ENCODE measurements around the gene MUSTN1.

The MUSTN1 gene

DNA sequence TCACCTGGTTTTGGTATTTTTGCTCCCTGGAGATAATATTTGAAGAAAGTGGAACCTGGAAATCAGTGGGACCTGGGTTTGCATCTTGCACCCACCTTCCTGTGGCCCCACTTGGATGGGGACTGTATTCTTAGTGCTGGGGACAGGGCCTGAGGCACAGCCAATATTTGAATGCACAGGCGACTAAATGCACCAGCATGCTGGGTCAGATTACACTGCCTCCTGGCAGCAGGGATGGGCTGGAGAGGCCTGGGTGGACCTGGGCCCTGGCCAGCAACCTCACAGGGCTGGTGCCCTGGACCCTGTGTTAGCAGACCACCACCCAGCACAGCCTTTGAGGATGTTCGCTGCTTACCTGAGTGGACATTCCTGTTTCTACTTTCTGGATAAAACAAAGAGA is 14.9 kb downstream of the MUSTN1 start:
- TF ChIP-seq EZH2phosphoT487 (IDR thresholded peaks at IDR 0.05; ENCODE audit: low read length) (no peak), EZH2 (optimal IDR thresholded peaks at IDR 0.05; ENCODE audit: low read depth, low read length) (no peak)
- TF ChIP-seq, protein P1, sequence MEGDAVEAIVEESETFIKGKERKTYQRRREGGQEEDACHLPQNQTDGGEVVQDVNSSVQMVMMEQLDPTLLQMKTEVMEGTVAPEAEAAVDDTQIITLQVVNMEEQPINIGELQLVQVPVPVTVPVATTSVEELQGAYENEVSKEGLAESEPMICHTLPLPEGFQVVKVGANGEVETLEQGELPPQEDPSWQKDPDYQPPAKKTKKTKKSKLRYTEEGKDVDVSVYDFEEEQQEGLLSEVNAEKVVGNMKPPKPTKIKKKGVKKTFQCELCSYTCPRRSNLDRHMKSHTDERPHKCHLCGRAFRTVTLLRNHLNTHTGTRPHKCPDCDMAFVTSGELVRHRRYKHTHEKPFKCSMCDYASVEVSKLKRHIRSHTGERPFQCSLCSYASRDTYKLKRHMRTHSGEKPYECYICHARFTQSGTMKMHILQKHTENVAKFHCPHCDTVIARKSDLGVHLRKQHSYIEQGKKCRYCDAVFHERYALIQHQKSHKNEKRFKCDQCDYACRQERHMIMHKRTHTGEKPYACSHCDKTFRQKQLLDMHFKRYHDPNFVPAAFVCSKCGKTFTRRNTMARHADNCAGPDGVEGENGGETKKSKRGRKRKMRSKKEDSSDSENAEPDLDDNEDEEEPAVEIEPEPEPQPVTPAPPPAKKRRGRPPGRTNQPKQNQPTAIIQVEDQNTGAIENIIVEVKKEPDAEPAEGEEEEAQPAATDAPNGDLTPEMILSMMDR (IDR thresholded peaks at IDR 0.05; ENCODE audit: low read length), result no peak
- Histone ChIP-seq H3K27ac (ENCODE audit: low read length) (no peak overlapping the region), H3K27me3 (replicated peaks; ENCODE audit: insufficient read depth, low read length) (no peaks in the 10 kb centered on the region), H3K4me3 (ENCODE audit: low read length) (no peak overlapping the region), H3K4me1 (ENCODE audit: low read length) (no peaks in the 10 kb centered on the region), H3K9me2 (replicated peaks; ENCODE audit: insufficient read depth, low read length) (no peaks in the 10 kb centered on the region), H4K20me1 (ENCODE audit: insufficient read depth, low read length) (no peaks in the 10 kb centered on the region), H3K79me2 (ENCODE audit: low read length) (no peaks in the 10 kb centered on the region), H2AFZ (ENCODE audit: low read length) (no peak overlapping the region), H3F3A (ENCODE audit: insufficient read depth, low read length) (no peaks in the 10 kb centered on the region), H3K9ac (ENCODE audit: low read length) (no peak overlapping the region), H3K4me2 (ENCODE audit: low read depth, low read length) (no peak overlapping the region), H3K36me3 (replicated peaks; ENCODE audit: insufficient read depth, low read length) (no peaks in the 10 kb centered on the region), H3K9me3 (replicated peaks; ENCODE audit: insufficient read depth, low read length) (no peaks in the 10 kb centered on the region)
- no peak for DNase-seq

DNA sequence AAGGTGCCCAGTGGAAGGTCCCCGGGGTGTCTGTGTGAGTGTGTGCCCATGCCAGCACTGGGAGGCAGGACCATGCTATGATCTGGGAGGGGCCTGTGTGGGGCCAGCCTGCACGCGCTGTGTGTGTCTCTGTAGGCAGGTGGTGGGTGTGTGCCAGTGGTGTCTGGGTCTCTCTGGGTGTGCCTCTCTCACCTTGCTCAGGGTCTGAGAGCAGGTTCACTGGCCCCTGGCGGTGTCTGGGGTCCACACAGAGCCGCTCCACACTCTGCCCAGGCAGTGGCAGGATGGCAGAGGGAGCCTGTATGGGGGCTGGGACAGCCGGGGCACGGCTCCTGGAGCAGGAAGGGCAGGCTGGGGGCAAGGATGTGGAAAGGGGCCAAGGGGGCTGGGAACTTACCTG is 17.0 kb downstream of the MUSTN1 start:
- no peaks in the 10 kb centered on the region for H3K36me3 ChIP-seq (replicated peaks; ENCODE audit: insufficient read depth, low read length)
- H3K9ac ChIP-seq (ENCODE audit: low read length), result no peak overlapping the region
- no peak overlapping the region for H3K4me2 ChIP-seq (ENCODE audit: low read depth, low read length)
- H3K27ac ChIP-seq (ENCODE audit: low read length), result no peak overlapping the region
- no peaks in the 10 kb centered on the region for H3K9me2 ChIP-seq (replicated peaks; ENCODE audit: insufficient read depth, low read length)
- no peak overlapping the region for H3K4me3 ChIP-seq (ENCODE audit: low read length)
- no peaks in the 10 kb centered on the region for H4K20me1 ChIP-seq (ENCODE audit: insufficient read depth, low read length)
- H3K79me2 ChIP-seq (ENCODE audit: low read length), result no peaks in the 10 kb centered on the region
- H3K9me3 ChIP-seq (replicated peaks; ENCODE audit: insufficient read depth, low read length), result no peaks in the 10 kb centered on the region
- TF ChIP-seq EZH2phosphoT487 (IDR thresholded peaks at IDR 0.05; ENCODE audit: low read length) (no peak), EZH2 (optimal IDR thresholded peaks at IDR 0.05; ENCODE audit: low read depth, low read length) (no peak)
- TF ChIP-seq, protein P1 (IDR thresholded peaks at IDR 0.05; ENCODE audit: low read length), result no peak
- H2AFZ ChIP-seq (ENCODE audit: low read length), result no peak overlapping the region
- DNase-seq, result no peak
- no peaks in the 10 kb centered on the region for H3K27me3 ChIP-seq (replicated peaks; ENCODE audit: insufficient read depth, low read length)
- H3K4me1 ChIP-seq (ENCODE audit: low read length), result no peaks in the 10 kb centered on the region
- H3F3A ChIP-seq (ENCODE audit: insufficient read depth, low read length), result no peaks in the 10 kb centered on the region

DNA sequence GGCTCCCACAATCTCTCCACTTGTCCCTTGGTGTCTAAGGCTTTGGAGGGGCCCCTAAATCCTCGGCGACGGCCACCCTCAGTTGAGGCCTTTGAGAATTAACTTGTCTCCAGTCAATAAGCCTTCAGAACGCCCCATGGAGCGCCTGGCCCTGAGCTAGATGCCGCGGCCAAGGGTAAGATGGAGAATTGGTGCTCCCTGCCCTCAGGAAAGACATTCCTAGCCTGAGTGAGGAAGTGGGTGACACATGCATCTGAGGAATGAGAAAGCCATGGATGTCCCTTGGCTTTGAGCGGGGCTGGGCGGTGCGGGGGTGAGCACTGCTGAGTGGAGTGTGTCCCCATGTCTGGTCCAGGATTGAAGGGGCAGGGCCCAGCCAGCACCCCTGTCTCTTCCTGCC is 17.6 kb downstream of the MUSTN1 start:
- no peaks in the 10 kb centered on the region for H3K4me1 ChIP-seq (ENCODE audit: low read length)
- no peaks in the 10 kb centered on the region for H3K9me2 ChIP-seq (replicated peaks; ENCODE audit: insufficient read depth, low read length)
- H2AFZ ChIP-seq (ENCODE audit: low read length), result no peak overlapping the region
- no peaks in the 10 kb centered on the region for H3K9me3 ChIP-seq (replicated peaks; ENCODE audit: insufficient read depth, low read length)
- no peak overlapping the region for H3K4me3 ChIP-seq (ENCODE audit: low read length)
- TF ChIP-seq, protein P1 (IDR thresholded peaks at IDR 0.05; ENCODE audit: low read length), result no peak
- no peak for TF ChIP-seq EZH2phosphoT487 (IDR thresholded peaks at IDR 0.05; ENCODE audit: low read length)
- TF ChIP-seq EZH2 (optimal IDR thresholded peaks at IDR 0.05; ENCODE audit: low read depth, low read length), result no peak
- no peaks in the 10 kb centered on the region for H3K27me3 ChIP-seq (replicated peaks; ENCODE audit: insufficient read depth, low read length)
- H3F3A ChIP-seq (ENCODE audit: insufficient read depth, low read length), result no peaks in the 10 kb centered on the region
- H3K27ac ChIP-seq (ENCODE audit: low read length), result no peak overlapping the region
- no peak overlapping the region for H3K4me2 ChIP-seq (ENCODE audit: low read depth, low read length)
- H3K9ac ChIP-seq (ENCODE audit: low read length), result no peak overlapping the region
- H4K20me1 ChIP-seq (ENCODE audit: insufficient read depth, low read length), result no peaks in the 10 kb centered on the region
- H3K36me3 ChIP-seq (replicated peaks; ENCODE audit: insufficient read depth, low read length), result no peaks in the 10 kb centered on the region
- no peak for DNase-seq
- H3K79me2 ChIP-seq (ENCODE audit: low read length), result no peaks in the 10 kb centered on the region
